IgD-negative memory B cell (primary cell): ENCODE measurements around the gene USP28. TPM values are rescaled to one million over a fixed set of nuclear protein-coding genes. Genes with fewer than 3 reads are reported as not detected.

Source experiments
- H3K27ac Mint-ChIP-seq, 3 donors: one replicate each; pipeline ENCODE4 v1.8.0; 2020 to 2022; ENCODE audit warnings: mild to moderate bottlenecking in 3 of 3, mixed read lengths in 3 of 3, moderate library complexity in 1 of 3
- H3K27me3 Mint-ChIP-seq: one replicate; pipeline ENCODE4 v1.8.0; 2021; ENCODE audit warnings: mixed read lengths
- H3K36me3 Mint-ChIP-seq: one replicate; pipeline ENCODE4 v1.8.0; 2020; ENCODE audit warnings: mild to moderate bottlenecking, mixed read lengths
- H3K4me1 Mint-ChIP-seq, 3 donors: one replicate each; pipeline ENCODE4 v1.8.0; 2020 to 2022; ENCODE audit warnings: mixed read lengths in 3 of 3, mild to moderate bottlenecking in 1 of 3
- H3K4me3 Mint-ChIP-seq, 4 donors: one replicate each; pipeline ENCODE4 v1.8.0; 2020 to 2022; ENCODE audit warnings: mild to moderate bottlenecking in 4 of 4, mixed read lengths in 4 of 4, moderate library complexity in 3 of 4
- H3K9me3 Mint-ChIP-seq, 3 donors: one replicate each; pipeline ENCODE4 v1.8.0; 2020 to 2021; ENCODE audit warnings: mixed read lengths in 3 of 3, mild to moderate bottlenecking in 1 of 3
- polyA plus RNA-seq: library from polyadenylated mRNA; unstranded; fragments of 300-500 nt; fragmentation: Illumina TruSeq; gene quantifications from one replicate; pipeline ENCODE4 v1.2.3, GENCODE V29; 2021

The USP28 gene
- polyA plus RNA-seq, 1 donor from 2014 or later = 79.2 TPM

GRCh38 chr11:113838005-113838404, 37.4 kb downstream of the USP28 start:
- Mint-ChIP-seq H3K4me3 (no peak overlapping the region), H3K27me3 (peaks cover 1% of the 10 kb centered on the region), H3K27ac (no peak overlapping the region), H3K36me3 (peaks cover 9% of the 10 kb centered on the region), H3K9me3 (no peaks in the 10 kb centered on the region), H3K4me1 (peaks cover 22% of the 10 kb centered on the region in 3 donors)

GRCh38 chr11:113835306-113835705, 40.1 kb downstream of the USP28 start:
- H3K27ac Mint-ChIP-seq = peak overlapping the region in 2 of 3 donors; percentile 12 to 30
- peaks cover 24 to 26% (median 24%) of the 10 kb centered on the region in 3 donors for H3K4me1 Mint-ChIP-seq
- H3K4me3 Mint-ChIP-seq = no peak overlapping the region
- H3K9me3 Mint-ChIP-seq = no peaks in the 10 kb centered on the region
- H3K36me3 Mint-ChIP-seq = peaks cover 12% of the 10 kb centered on the region
- peaks cover 1% of the 10 kb centered on the region for H3K27me3 Mint-ChIP-seq

- Mint-ChIP-seq H3K36me3 (peaks cover 9% of the 10 kb centered on the region), H3K4me1 (peaks cover 17 to 21% (median 19%) of the 10 kb centered on the region in 3 donors), H3K27me3 (no peaks in the 10 kb centered on the region), H3K9me3 (no peaks in the 10 kb centered on the region), H3K4me3 (no peak overlapping the region), H3K27ac (peak overlapping the region in 1 of 3 donors; percentile 50)
Observed at GRCh38 chr11:113833151-113833550, 42.2 kb downstream of the USP28 start.

GRCh38 chr11:113831314-113831713, 44.1 kb downstream of the USP28 start:
- peak overlapping the region; percentile 68 to 86 (median 78) for H3K27ac Mint-ChIP-seq
- H3K27me3 Mint-ChIP-seq = no peaks in the 10 kb centered on the region
- no peaks in the 10 kb centered on the region for H3K9me3 Mint-ChIP-seq
- peaks cover 18% of the 10 kb centered on the region for H3K36me3 Mint-ChIP-seq
- peak overlapping the region; percentile 50 to 91 (median 76) for H3K4me3 Mint-ChIP-seq
- peaks cover 17 to 21% (median 19%) of the 10 kb centered on the region in 3 donors for H3K4me1 Mint-ChIP-seq

GRCh38 chr11:113829751-113830150, 45.6 kb downstream of the USP28 start:
- H3K27ac Mint-ChIP-seq = no peak overlapping the region
- no peaks in the 10 kb centered on the region for H3K27me3 Mint-ChIP-seq
- peaks cover 19 to 25% (median 21%) of the 10 kb centered on the region in 3 donors for H3K4me1 Mint-ChIP-seq
- peaks cover 26% of the 10 kb centered on the region for H3K36me3 Mint-ChIP-seq
- H3K9me3 Mint-ChIP-seq = no peaks in the 10 kb centered on the region
- H3K4me3 Mint-ChIP-seq = peak overlapping the region in 1 of 4 donors; percentile 63

- Mint-ChIP-seq H3K36me3 (peaks cover 26% of the 10 kb centered on the region), H3K4me1 (peaks cover 17 to 25% (median 19%) of the 10 kb centered on the region in 3 donors), H3K4me3 (no peak overlapping the region), H3K9me3 (no peaks in the 10 kb centered on the region), H3K27ac (no peak overlapping the region), H3K27me3 (no peaks in the 10 kb centered on the region)
Observed at GRCh38 chr11:113828191-113828590, 47.2 kb downstream of the USP28 start.

- peaks cover 26% of the 10 kb centered on the region for H3K36me3 Mint-ChIP-seq
- no peaks in the 10 kb centered on the region for H3K27me3 Mint-ChIP-seq
- H3K27ac Mint-ChIP-seq = no peak overlapping the region
- peaks cover 14 to 24% (median 15%) of the 10 kb centered on the region in 3 donors for H3K4me1 Mint-ChIP-seq
- H3K9me3 Mint-ChIP-seq = no peaks in the 10 kb centered on the region
- H3K4me3 Mint-ChIP-seq = no peak overlapping the region
Observed at GRCh38 chr11:113827477-113827876, 47.9 kb downstream of the USP28 start.

- no peaks in the 10 kb centered on the region for H3K9me3 Mint-ChIP-seq
- no peaks in the 10 kb centered on the region for H3K27me3 Mint-ChIP-seq
- H3K36me3 Mint-ChIP-seq = peaks cover 14% of the 10 kb centered on the region
- H3K4me3 Mint-ChIP-seq = no peak overlapping the region
- no peak overlapping the region for H3K27ac Mint-ChIP-seq
- H3K4me1 Mint-ChIP-seq = peaks cover 0 to 1% (median 0%) of the 10 kb centered on the region in 3 donors
Observed at GRCh38 chr11:113818426-113818825, 56.9 kb downstream of the USP28 start.

GRCh38 chr11:113817626-113818025, 57.7 kb downstream of the USP28 start:
- Mint-ChIP-seq H3K9me3 (no peaks in the 10 kb centered on the region), H3K27ac (no peak overlapping the region), H3K4me1 (peaks cover 0 to 1% (median 0%) of the 10 kb centered on the region in 3 donors), H3K4me3 (no peak overlapping the region), H3K27me3 (no peaks in the 10 kb centered on the region), H3K36me3 (peaks cover 14% of the 10 kb centered on the region)

- peaks cover 0 to 3% (median 0%) of the 10 kb centered on the region in 3 donors for H3K4me1 Mint-ChIP-seq
- peaks cover 14% of the 10 kb centered on the region for H3K36me3 Mint-ChIP-seq
- H3K4me3 Mint-ChIP-seq = no peak overlapping the region
- H3K27ac Mint-ChIP-seq = no peak overlapping the region
- H3K27me3 Mint-ChIP-seq = no peaks in the 10 kb centered on the region
- no peaks in the 10 kb centered on the region for H3K9me3 Mint-ChIP-seq
Observed at GRCh38 chr11:113817162-113817561, 58.2 kb downstream of the USP28 start.

GRCh38 chr11:113814181-113814580, 61.2 kb downstream of the USP28 start:
- Mint-ChIP-seq H3K4me3 (peak overlapping the region in 1 of 4 donors; percentile 17), H3K9me3 (no peaks in the 10 kb centered on the region), H3K27ac (no peak overlapping the region), H3K36me3 (peaks cover 7% of the 10 kb centered on the region), H3K27me3 (no peaks in the 10 kb centered on the region), H3K4me1 (peaks cover 0 to 3% (median 0%) of the 10 kb centered on the region in 3 donors)

GRCh38 chr11:113808931-113809330, 66.4 kb downstream of the USP28 start:
- no peaks in the 10 kb centered on the region for H3K27me3 Mint-ChIP-seq
- no peak overlapping the region for H3K27ac Mint-ChIP-seq
- H3K9me3 Mint-ChIP-seq = no peaks in the 10 kb centered on the region
- peaks cover 5% of the 10 kb centered on the region for H3K36me3 Mint-ChIP-seq
- no peak overlapping the region for H3K4me3 Mint-ChIP-seq
- peaks cover 0 to 3% (median 3%) of the 10 kb centered on the region in 3 donors for H3K4me1 Mint-ChIP-seq

- H3K27me3 Mint-ChIP-seq = no peaks in the 10 kb centered on the region
- H3K36me3 Mint-ChIP-seq = peaks cover 5% of the 10 kb centered on the region
- no peak overlapping the region for H3K4me3 Mint-ChIP-seq
- H3K27ac Mint-ChIP-seq = peak overlapping the region in 1 of 3 donors; percentile 63
- no peaks in the 10 kb centered on the region for H3K9me3 Mint-ChIP-seq
- peaks cover 0 to 3% (median 1%) of the 10 kb centered on the region in 3 donors for H3K4me1 Mint-ChIP-seq
Observed at GRCh38 chr11:113806406-113806805, 69.0 kb downstream of the USP28 start.

- H3K4me3 Mint-ChIP-seq = no peak overlapping the region
- H3K27ac Mint-ChIP-seq = no peak overlapping the region
- peaks cover 4% of the 10 kb centered on the region for H3K36me3 Mint-ChIP-seq
- no peaks in the 10 kb centered on the region for H3K27me3 Mint-ChIP-seq
- peaks cover 0 to 3% (median 1%) of the 10 kb centered on the region in 3 donors for H3K4me1 Mint-ChIP-seq
- no peaks in the 10 kb centered on the region for H3K9me3 Mint-ChIP-seq
Observed at GRCh38 chr11:113805640-113806039, 69.7 kb downstream of the USP28 start.

- Mint-ChIP-seq H3K4me1 (peaks cover 0 to 3% (median 1%) of the 10 kb centered on the region in 3 donors), H3K27me3 (no peaks in the 10 kb centered on the region), H3K36me3 (peaks cover 5% of the 10 kb centered on the region), H3K9me3 (no peaks in the 10 kb centered on the region), H3K4me3 (no peak overlapping the region), H3K27ac (no peak overlapping the region)
Observed at GRCh38 chr11:113802621-113803020, 72.8 kb downstream of the USP28 start.

- Mint-ChIP-seq H3K27ac (no peak overlapping the region), H3K36me3 (peaks cover 5% of the 10 kb centered on the region), H3K4me3 (no peak overlapping the region), H3K4me1 (no peaks in the 10 kb centered on the region), H3K9me3 (no peaks in the 10 kb centered on the region), H3K27me3 (no peaks in the 10 kb centered on the region)
Observed at GRCh38 chr11:113796663-113797259, 78.6 kb downstream of the USP28 start.
